ENCODE data around the gene MAPK8IP3.
"Not testable (repeated sequence)": the region's sequence is repeated elsewhere in the genome, so short reads cannot be mapped to it uniquely, and the experiment has no call there.

Gene MAPK8IP3

GRCh38 chr16:1677942-1678499 is 28.0 kb upstream of the MAPK8IP3 start, which contains the start of gene JPT2:
Gene JPT2 (plus strand): TSS chr16:1678279. CDS start chr16:1678313, 34 bp downstream.
- DNase-seq, result peak; percentile 97

GRCh38 chr16:1678500-1679098 is 27.4 kb upstream of the MAPK8IP3 start:
- DNase-seq, result peak; percentile 61

GRCh38 chr16:1680361-1680760 is 25.6 kb upstream of the MAPK8IP3 start:
- no peak for DNase-seq

GRCh38 chr16:1681032-1681431 is 25.0 kb upstream of the MAPK8IP3 start:
- no peak for DNase-seq

- DNase-seq, result no peak
These were observed 18.3 kb upstream of the MAPK8IP3 start for GRCh38 chr16:1687427-1688316.

GRCh38 chr16:1688807-1689560 is 17.0 kb upstream of the MAPK8IP3 start:
- DNase-seq, result no peak

GRCh38 chr16:1689853-1690252 is 16.1 kb upstream of the MAPK8IP3 start:
- DNase-seq, result no peak

GRCh38 chr16:1690810-1691209 is 15.2 kb upstream of the MAPK8IP3 start:
- no peak for DNase-seq

GRCh38 chr16:1691276-1691675 is 14.7 kb upstream of the MAPK8IP3 start:
- no peak for DNase-seq

GRCh38 chr16:1691956-1692355 is 14.0 kb upstream of the MAPK8IP3 start:
- no peak for DNase-seq

GRCh38 chr16:1696863-1697262 is 9.1 kb upstream of the MAPK8IP3 start:
- DNase-seq, result no peak

- DNase-seq, result no peak
These were observed 7.3 kb upstream of the MAPK8IP3 start for GRCh38 chr16:1698680-1699079.

GRCh38 chr16:1700246-1700645 is 5.7 kb upstream of the MAPK8IP3 start:
- no peak for DNase-seq

GRCh38 chr16:1701216-1701878 is 4.6 kb upstream of the MAPK8IP3 start:
- DNase-seq, result no peak

GRCh38 chr16:1705324-1705687 is 689 bp upstream of the MAPK8IP3 start:
- DNase-seq, result not testable (repeated sequence)

- peak; percentile 54 for DNase-seq
These were observed 594 bp downstream of the MAPK8IP3 start for GRCh38 chr16:1706386-1707192.

- DNase-seq, result no peak
These were observed 1.3 kb downstream of the MAPK8IP3 start for GRCh38 chr16:1707193-1707790.

- DNase-seq, result no peak
These were observed 2.2 kb downstream of the MAPK8IP3 start for GRCh38 chr16:1708083-1708767.

GRCh38 chr16:1708768-1709180 is 2.8 kb downstream of the MAPK8IP3 start:
- no peak for DNase-seq

- no peak for DNase-seq
These were observed 3.4 kb downstream of the MAPK8IP3 start for GRCh38 chr16:1709356-1709755.

Measured in stimulated activated CD4-positive, alpha-beta T cell treated with anti-CD3 and anti-CD28 coated beads, Interleukin-4, amount 100 ng/mL, for 1 hour (primary cell).